ENCODE data around the gene FGB. TPM values are rescaled to one million over a fixed set of nuclear protein-coding genes. Genes with fewer than 3 reads are reported as not detected.

FGB gene
- total and polyA plus RNA-seq, 4 donors: 0.14 to 1.2 TPM; not detected in 2

DNA sequence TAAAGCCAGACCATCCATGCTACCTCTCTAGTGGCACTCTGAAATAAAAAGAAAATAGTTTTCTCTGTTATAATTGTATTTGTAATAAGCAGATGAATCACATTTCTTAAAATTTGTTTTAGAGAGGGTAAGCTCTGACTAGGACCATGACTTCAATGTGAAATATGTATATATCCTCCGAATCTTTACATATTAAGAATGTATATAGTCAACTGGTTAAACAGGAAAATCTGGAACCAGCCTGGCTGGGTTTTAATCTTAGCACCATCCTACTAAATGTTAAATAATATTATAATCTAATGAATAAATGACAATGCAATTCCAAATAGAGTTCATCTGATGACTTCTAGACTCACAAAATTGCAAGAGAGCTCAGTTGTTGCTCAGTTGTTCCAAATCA lies 1.5 kb downstream of the FGB start:
- Histone ChIP-seq H3K36me3 (ENCODE audit: control insufficient read depth, insufficient read depth, low read length) (no peaks in the 10 kb centered on the region), H3K4me3 (ENCODE audit: low read depth, low read length) (no peak overlapping the region), H3K9me3 (ENCODE audit: control insufficient read depth, insufficient read depth, low read length) (no peaks in the 10 kb centered on the region), H3K27me3 (ENCODE audit: control insufficient read depth, insufficient read depth, low read length) (no peaks in the 10 kb centered on the region), H3K27ac (ENCODE audit: low read depth, low read length) (no peak overlapping the region), H3K4me1 (ENCODE audit: control insufficient read depth, insufficient read depth, low read length) (no peaks in the 10 kb centered on the region)
- WGBS (ENCODE audit: insufficient coverage): no CpG with 5 or more reads among the region's 1 CpG
- no peak for DNase-seq (ENCODE audit: low read depth in 4 of 6, low spot score in 6 of 6)

DNA sequence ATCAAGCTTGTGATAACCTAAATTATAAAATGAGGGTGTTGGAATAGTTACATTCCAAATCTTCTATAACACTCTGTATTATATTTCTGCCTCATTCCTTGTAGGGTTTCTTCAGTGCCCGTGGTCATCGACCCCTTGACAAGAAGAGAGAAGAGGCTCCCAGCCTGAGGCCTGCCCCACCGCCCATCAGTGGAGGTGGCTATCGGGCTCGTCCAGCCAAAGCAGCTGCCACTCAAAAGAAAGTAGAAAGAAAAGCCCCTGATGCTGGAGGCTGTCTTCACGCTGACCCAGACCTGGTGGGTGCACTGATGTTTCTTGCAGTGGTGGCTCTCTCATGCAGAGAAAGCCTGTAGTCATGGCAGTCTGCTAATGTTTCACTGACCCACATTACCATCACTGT lies 2.9 kb downstream of the FGB start:
- Histone ChIP-seq H3K4me1 (ENCODE audit: control insufficient read depth, insufficient read depth, low read length) (no peaks in the 10 kb centered on the region), H3K4me3 (ENCODE audit: low read depth, low read length) (no peak overlapping the region), H3K27me3 (ENCODE audit: control insufficient read depth, insufficient read depth, low read length) (no peaks in the 10 kb centered on the region), H3K36me3 (ENCODE audit: control insufficient read depth, insufficient read depth, low read length) (no peaks in the 10 kb centered on the region), H3K9me3 (ENCODE audit: control insufficient read depth, insufficient read depth, low read length) (no peaks in the 10 kb centered on the region), H3K27ac (ENCODE audit: low read depth, low read length) (no peak overlapping the region)
- WGBS (ENCODE audit: insufficient coverage): 94% methylated on average over 6 of the region's 6 CpGs
- no peak for DNase-seq (ENCODE audit: low read depth in 4 of 6, low spot score in 6 of 6)

DNA sequence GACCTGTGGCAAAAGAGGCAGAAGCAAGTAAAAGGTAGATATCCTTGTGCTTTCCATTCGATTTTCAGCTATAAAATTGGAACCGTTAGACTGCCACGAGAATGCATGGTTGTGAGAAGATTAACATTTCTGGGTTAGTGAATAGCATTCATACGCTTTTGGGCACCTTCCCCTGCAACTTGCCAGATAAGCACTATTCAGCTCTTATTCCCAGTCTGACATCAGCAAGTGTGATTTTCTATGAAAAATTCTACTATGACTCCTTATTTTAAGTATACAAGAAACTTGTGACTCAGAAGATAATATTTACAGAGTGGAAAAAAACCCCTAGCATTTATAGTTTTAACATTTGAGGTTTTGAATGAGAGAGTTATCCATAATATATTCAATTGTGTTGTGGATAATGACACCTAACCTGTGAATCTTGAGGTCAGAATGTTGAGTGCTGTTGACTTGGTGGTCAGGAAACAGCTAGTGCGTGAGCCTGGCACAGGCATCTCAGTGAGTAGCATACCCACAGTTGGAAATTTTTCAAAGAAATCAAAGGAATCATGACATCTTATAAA lies 3.9 kb downstream of the FGB start:
- H3K27me3 ChIP-seq (ENCODE audit: control insufficient read depth, insufficient read depth, low read length): no peaks in the 10 kb centered on the region
- H3K4me1 ChIP-seq (ENCODE audit: control insufficient read depth, insufficient read depth, low read length): no peaks in the 10 kb centered on the region
- WGBS (ENCODE audit: insufficient coverage): 100% methylated on average over 1 of the region's 5 CpGs
- no peaks in the 10 kb centered on the region for H3K9me3 ChIP-seq (ENCODE audit: control insufficient read depth, insufficient read depth, low read length)
- H3K36me3 ChIP-seq (ENCODE audit: control insufficient read depth, insufficient read depth, low read length): no peaks in the 10 kb centered on the region
- no peak for DNase-seq (ENCODE audit: low read depth in 4 of 6, low spot score in 6 of 6)
- H3K27ac ChIP-seq (ENCODE audit: low read depth, low read length): no peak overlapping the region
- no peak overlapping the region for H3K4me3 ChIP-seq (ENCODE audit: low read depth, low read length)

DNA sequence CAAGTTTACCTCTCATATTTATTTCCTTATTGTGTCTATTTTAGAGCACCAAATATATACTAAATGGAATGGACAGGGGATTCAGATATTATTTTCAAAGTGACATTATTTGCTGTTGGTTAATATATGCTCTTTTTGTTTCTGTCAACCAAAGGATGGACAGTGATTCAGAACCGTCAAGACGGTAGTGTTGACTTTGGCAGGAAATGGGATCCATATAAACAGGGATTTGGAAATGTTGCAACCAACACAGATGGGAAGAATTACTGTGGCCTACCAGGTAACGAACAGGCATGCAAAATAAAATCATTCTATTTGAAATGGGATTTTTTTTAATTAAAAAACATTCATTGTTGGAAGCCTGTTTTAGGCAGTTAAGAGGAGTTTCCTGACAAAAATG lies 6.2 kb downstream of the FGB start:
- no peaks in the 10 kb centered on the region for H3K9me3 ChIP-seq (ENCODE audit: control insufficient read depth, insufficient read depth, low read length)
- DNase-seq (ENCODE audit: low read depth in 4 of 6, low spot score in 6 of 6): no peak
- no peak overlapping the region for H3K27ac ChIP-seq (ENCODE audit: low read depth, low read length)
- no peak overlapping the region for H3K4me3 ChIP-seq (ENCODE audit: low read depth, low read length)
- WGBS (ENCODE audit: insufficient coverage): 60% methylated on average over 2 of the region's 3 CpGs
- H3K4me1 ChIP-seq (ENCODE audit: control insufficient read depth, insufficient read depth, low read length): no peaks in the 10 kb centered on the region
- no peaks in the 10 kb centered on the region for H3K36me3 ChIP-seq (ENCODE audit: control insufficient read depth, insufficient read depth, low read length)
- no peaks in the 10 kb centered on the region for H3K27me3 ChIP-seq (ENCODE audit: control insufficient read depth, insufficient read depth, low read length)

DNA sequence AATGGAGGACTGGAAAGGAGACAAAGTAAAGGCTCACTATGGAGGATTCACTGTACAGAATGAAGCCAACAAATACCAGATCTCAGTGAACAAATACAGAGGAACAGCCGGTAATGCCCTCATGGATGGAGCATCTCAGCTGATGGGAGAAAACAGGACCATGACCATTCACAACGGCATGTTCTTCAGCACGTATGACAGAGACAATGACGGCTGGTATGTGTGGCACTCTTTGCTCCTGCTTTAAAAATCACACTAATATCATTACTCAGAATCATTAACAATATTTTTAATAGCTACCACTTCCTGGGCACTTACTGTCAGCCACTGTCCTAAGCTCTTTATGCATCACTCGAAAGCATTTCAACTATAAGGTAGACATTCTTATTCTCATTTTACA lies 6.8 kb downstream of the FGB start:
- Histone ChIP-seq H3K36me3 (ENCODE audit: control insufficient read depth, insufficient read depth, low read length) (no peaks in the 10 kb centered on the region), H3K4me3 (ENCODE audit: low read depth, low read length) (no peak overlapping the region), H3K27me3 (ENCODE audit: control insufficient read depth, insufficient read depth, low read length) (no peaks in the 10 kb centered on the region), H3K9me3 (ENCODE audit: control insufficient read depth, insufficient read depth, low read length) (no peaks in the 10 kb centered on the region), H3K27ac (ENCODE audit: low read depth, low read length) (no peak overlapping the region), H3K4me1 (ENCODE audit: control insufficient read depth, insufficient read depth, low read length) (no peaks in the 10 kb centered on the region)
- no peak for DNase-seq (ENCODE audit: low read depth in 4 of 6, low spot score in 6 of 6)
- 83% methylated on average over 1 of the region's 5 CpGs for WGBS (ENCODE audit: insufficient coverage)

DNA sequence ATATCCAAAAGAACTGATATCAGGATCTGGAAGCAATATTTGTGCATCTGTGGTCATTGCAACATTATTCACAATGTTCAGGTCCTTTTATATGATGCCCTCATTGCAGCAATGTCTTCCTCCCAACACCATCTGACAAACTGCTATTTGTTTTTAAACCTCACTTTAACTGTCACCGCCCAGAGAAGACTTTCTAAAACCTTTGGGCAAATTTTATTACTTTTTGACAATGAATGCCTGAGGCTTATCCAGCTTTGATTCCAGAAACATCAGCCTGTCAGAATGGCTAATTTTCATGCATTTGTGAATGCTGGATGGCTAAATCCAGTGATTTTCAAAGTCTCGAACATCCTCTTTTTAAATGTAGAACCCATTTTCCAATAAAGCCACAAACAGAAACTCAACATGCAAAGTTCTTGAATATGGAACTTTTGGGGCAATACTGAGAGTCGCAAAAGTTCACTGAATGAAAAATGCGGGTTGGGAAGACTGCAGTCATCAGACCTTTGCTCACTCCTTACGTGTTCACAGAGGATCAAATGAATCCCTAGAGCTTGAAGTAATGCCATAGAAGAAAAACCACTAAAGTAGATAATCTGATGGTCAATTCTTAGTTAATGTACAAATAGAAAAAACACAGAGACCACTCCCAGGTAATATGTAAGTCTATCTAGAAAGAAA lies 10.5 kb downstream of the FGB start:
- H3K27ac ChIP-seq (ENCODE audit: low read depth, low read length): no peak overlapping the region
- no peaks in the 10 kb centered on the region for H3K27me3 ChIP-seq (ENCODE audit: control insufficient read depth, insufficient read depth, low read length)
- DNase-seq (ENCODE audit: low read depth in 4 of 6, low spot score in 6 of 6): no peak
- H3K9me3 ChIP-seq (ENCODE audit: control insufficient read depth, insufficient read depth, low read length): no peaks in the 10 kb centered on the region
- no peak overlapping the region for H3K4me3 ChIP-seq (ENCODE audit: low read depth, low read length)
- 86% methylated on average over 4 of the region's 5 CpGs for WGBS (ENCODE audit: insufficient coverage)
- no peaks in the 10 kb centered on the region for H3K4me1 ChIP-seq (ENCODE audit: control insufficient read depth, insufficient read depth, low read length)
- no peaks in the 10 kb centered on the region for H3K36me3 ChIP-seq (ENCODE audit: control insufficient read depth, insufficient read depth, low read length)

DNA sequence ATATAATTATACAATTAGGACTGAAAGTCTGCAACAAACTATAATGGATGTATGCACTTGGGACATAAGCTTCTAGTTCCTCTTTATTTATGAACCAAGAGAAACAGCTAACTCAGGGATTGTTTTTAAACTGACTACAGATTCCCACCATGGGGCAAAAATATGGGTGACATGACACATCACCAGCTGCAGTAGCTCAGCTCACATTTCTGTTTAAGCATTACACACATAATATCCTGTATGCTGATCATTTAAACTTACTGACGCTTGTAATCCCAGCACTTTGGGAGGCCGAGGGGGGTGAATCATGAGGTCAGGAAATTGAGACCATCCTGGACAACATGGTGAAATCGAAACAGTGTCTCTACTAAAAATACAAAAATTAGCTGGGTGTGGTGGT lies 11.5 kb downstream of the FGB start:
- no peak overlapping the region for H3K4me3 ChIP-seq (ENCODE audit: low read depth, low read length)
- no CpG with 5 or more reads among the region's 3 CpGs for WGBS (ENCODE audit: insufficient coverage)
- no peak for DNase-seq (ENCODE audit: low read depth in 4 of 6, low spot score in 6 of 6)
- no peaks in the 10 kb centered on the region for H3K36me3 ChIP-seq (ENCODE audit: control insufficient read depth, insufficient read depth, low read length)
- H3K4me1 ChIP-seq (ENCODE audit: control insufficient read depth, insufficient read depth, low read length): no peaks in the 10 kb centered on the region
- no peaks in the 10 kb centered on the region for H3K27me3 ChIP-seq (ENCODE audit: control insufficient read depth, insufficient read depth, low read length)
- H3K27ac ChIP-seq (ENCODE audit: low read depth, low read length): no peak overlapping the region
- no peaks in the 10 kb centered on the region for H3K9me3 ChIP-seq (ENCODE audit: control insufficient read depth, insufficient read depth, low read length)

DNA sequence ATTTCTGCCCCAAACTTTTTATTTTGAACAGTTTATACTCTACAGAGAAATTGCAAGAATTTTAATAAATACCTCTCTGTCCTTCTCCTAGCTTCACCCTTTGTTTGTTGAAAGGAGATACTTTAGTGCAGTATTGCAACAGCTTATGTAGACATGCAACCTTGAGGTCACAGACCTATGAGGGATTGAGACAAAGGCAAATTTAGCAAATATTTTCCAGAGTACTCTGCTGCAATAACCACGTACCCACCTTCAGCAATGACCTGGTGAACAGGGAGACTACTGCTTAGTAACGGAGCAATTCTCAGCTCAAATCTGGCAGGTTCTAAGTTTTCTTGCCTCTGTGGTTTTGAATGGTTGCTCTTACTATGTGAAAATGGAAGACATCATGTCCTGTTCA lies 14.5 kb downstream of the FGB start:
- H3K9me3 ChIP-seq (ENCODE audit: control insufficient read depth, insufficient read depth, low read length): no peaks in the 10 kb centered on the region
- 83% methylated on average over 2 of the region's 2 CpGs for WGBS (ENCODE audit: insufficient coverage)
- no peak overlapping the region for H3K4me3 ChIP-seq (ENCODE audit: low read depth, low read length)
- H3K27me3 ChIP-seq (ENCODE audit: control insufficient read depth, insufficient read depth, low read length): no peaks in the 10 kb centered on the region
- DNase-seq (ENCODE audit: low read depth in 4 of 6, low spot score in 6 of 6): no peak
- H3K36me3 ChIP-seq (ENCODE audit: control insufficient read depth, insufficient read depth, low read length): no peaks in the 10 kb centered on the region
- H3K4me1 ChIP-seq (ENCODE audit: control insufficient read depth, insufficient read depth, low read length): no peaks in the 10 kb centered on the region
- no peak overlapping the region for H3K27ac ChIP-seq (ENCODE audit: low read depth, low read length)

DNA sequence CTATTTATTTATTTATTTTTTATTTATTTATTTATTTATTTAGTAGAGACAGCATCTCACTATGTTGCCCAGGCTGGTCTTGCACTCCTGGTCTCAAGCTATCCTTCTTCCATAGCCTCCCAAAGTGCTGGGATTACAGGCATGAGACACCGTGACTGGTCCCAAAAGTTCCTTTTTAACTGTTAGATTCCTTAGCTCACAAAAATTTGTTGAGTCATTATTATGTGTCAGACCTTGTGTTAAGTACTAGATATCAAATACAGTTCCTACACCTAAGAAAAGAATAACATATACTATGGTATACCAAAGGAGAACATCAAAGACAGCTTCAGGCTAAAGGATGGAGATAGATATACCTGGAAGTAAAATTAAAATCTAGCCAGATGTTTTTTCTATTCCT lies 16.1 kb downstream of the FGB start:
- no peak overlapping the region for H3K4me3 ChIP-seq (ENCODE audit: low read depth, low read length)
- no peaks in the 10 kb centered on the region for H3K27me3 ChIP-seq (ENCODE audit: control insufficient read depth, insufficient read depth, low read length)
- no peak overlapping the region for H3K27ac ChIP-seq (ENCODE audit: low read depth, low read length)
- H3K9me3 ChIP-seq (ENCODE audit: control insufficient read depth, insufficient read depth, low read length): no peaks in the 10 kb centered on the region
- no peaks in the 10 kb centered on the region for H3K36me3 ChIP-seq (ENCODE audit: control insufficient read depth, insufficient read depth, low read length)
- DNase-seq (ENCODE audit: low read depth in 4 of 6, low spot score in 6 of 6): no peak
- no CpG with 5 or more reads among the region's 1 CpG for WGBS (ENCODE audit: insufficient coverage)
- no peaks in the 10 kb centered on the region for H3K4me1 ChIP-seq (ENCODE audit: control insufficient read depth, insufficient read depth, low read length)

DNA sequence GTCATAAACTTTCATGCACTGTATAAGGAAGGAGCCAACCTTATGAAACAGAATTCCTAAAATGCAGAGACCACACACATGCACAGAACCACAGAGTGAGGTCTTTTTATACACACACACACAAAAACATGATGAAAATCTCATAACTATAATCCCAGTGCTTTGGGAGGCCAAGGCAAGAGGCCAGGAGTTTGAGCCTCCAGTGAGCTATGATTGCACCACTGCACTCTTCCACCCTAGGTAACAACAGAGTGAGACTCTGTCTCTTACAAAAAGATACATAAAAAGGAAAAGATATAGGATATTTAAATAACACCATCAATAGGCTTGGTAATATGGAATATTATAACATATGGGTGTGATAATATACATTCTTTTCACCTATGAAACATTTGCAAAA lies 17.1 kb downstream of the FGB start:
- no peak for DNase-seq (ENCODE audit: low read depth in 4 of 6, low spot score in 6 of 6)
- Histone ChIP-seq H3K27me3 (ENCODE audit: control insufficient read depth, insufficient read depth, low read length) (no peaks in the 10 kb centered on the region), H3K36me3 (ENCODE audit: control insufficient read depth, insufficient read depth, low read length) (no peaks in the 10 kb centered on the region), H3K4me1 (ENCODE audit: control insufficient read depth, insufficient read depth, low read length) (no peaks in the 10 kb centered on the region), H3K9me3 (ENCODE audit: control insufficient read depth, insufficient read depth, low read length) (no peaks in the 10 kb centered on the region), H3K27ac (ENCODE audit: low read depth, low read length) (no peak overlapping the region), H3K4me3 (ENCODE audit: low read depth, low read length) (no peak overlapping the region)

Measured in spinal cord (tissue), 10 donors.